Lower leg skin (tissue), 4 donors: ENCODE results near the gene CHD6. TPM values are rescaled to one million over a fixed set of nuclear protein-coding genes. Genes with fewer than 3 reads are reported as not detected.

Experiments used
- DNase-seq, 2 donors: peaks; one replicate each; pipeline ENCODE4 v3.0.0-alpha.2; 2019; ENCODE audit warnings: low spot score in 2 of 2
- H3K4me3 ChIP-seq: fragments of 200-600 bp; sonication (generic); 2 replicates; pipeline ENCODE4 v1.5.1; 2017; ENCODE audit warnings: mild to moderate bottlenecking, low read depth; ENCODE audit not compliant: poor library complexity, severe bottlenecking
- POLR2A ChIP-seq, 2 donors: fragments of 450-650 bp; IDR thresholded peaks; one replicate each; pipeline ENCODE4 v1.6.1; 2016 to 2017; ENCODE audit warnings: antibody characterized with exemption in 2 of 2, mild to moderate bottlenecking in 1 of 2, moderate library complexity in 1 of 2
- WGBS, 2 donors: methylation state at CpG; one replicate each; pipeline ENCODE4 v1.1.5; 2018; 5-methylcytosine and 5-hydroxymethylcytosine counted together
- intact Hi-C: fragments of 100-400 bp; cut with DNase I; formaldehyde crosslinking; loops from one replicate; pipeline ENCODE4 v1.15.0; 2023; ENCODE audit warnings: low total_unique reads
- total RNA-seq, 4 donors: library from RNA; depleted of rRNA; stranded (reverse); fragments of >200 nt; gene quantifications; one replicate each; pipeline ENCODE4 v1.1.0, GENCODE V29; 2016
- TF ChIP-seq, protein P1 (sequence below), 3 donors: fragments of 450-650 bp; IDR thresholded peaks; one replicate each; pipeline ENCODE4 v1.5.1; 2016; ENCODE audit warnings: antibody characterized with exemption in 3 of 3, mild to moderate bottlenecking in 3 of 3, moderate library complexity in 2 of 3

CHD6 gene
- total RNA-seq, 4 donors from 2014 or later, result 29.7 to 40.1 (median 37.7) TPM

DNA sequence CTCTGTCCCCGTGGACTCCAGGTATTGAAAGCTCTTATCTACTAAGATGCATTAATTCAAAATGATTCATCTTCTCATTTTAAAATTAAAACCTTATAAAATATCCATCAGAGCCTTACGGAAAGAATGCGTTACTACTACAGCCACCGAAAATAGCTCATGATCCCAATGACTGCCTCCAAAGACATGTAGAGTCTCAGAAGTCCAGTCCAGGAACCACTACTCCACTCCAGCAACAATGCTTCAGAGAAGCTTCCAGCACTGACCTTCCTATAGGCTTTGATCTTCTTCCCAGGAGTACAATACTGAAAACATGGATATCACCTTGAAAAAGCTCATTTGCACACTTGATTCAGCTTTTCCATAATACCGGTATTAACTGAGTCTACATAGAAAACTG lies 94.3 kb downstream of the CHD6 start:
- intact Hi-C loops, result no loop called here
- no peak for DNase-seq
- no peak overlapping the region for H3K4me3 ChIP-seq
- TF ChIP-seq POLR2A (IDR thresholded peaks at IDR 0.05), result no peak
- TF ChIP-seq, protein P1, sequence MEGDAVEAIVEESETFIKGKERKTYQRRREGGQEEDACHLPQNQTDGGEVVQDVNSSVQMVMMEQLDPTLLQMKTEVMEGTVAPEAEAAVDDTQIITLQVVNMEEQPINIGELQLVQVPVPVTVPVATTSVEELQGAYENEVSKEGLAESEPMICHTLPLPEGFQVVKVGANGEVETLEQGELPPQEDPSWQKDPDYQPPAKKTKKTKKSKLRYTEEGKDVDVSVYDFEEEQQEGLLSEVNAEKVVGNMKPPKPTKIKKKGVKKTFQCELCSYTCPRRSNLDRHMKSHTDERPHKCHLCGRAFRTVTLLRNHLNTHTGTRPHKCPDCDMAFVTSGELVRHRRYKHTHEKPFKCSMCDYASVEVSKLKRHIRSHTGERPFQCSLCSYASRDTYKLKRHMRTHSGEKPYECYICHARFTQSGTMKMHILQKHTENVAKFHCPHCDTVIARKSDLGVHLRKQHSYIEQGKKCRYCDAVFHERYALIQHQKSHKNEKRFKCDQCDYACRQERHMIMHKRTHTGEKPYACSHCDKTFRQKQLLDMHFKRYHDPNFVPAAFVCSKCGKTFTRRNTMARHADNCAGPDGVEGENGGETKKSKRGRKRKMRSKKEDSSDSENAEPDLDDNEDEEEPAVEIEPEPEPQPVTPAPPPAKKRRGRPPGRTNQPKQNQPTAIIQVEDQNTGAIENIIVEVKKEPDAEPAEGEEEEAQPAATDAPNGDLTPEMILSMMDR (IDR thresholded peaks at IDR 0.05), result no peak
- WGBS, 2 donors, result 85 to 86% methylated on average over 5 of the region's 5 CpGs

DNA sequence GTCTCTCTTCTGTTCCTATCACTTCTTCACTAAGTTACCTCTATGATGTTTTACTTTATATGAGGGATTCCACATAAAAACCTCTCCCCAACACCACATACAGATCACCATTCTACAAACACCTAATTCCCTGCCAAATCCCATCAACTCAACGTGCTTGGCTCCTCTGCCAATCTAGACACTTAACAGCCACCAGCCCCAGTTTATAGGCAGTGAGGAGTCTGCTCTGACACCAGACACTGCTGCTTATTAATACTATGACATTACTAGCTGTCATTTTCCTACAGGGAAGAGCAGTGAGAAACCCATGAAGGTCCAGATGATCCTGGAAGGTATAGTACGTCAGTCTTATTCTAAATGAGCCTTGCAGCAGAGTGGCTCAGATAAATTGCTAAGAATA lies 104.3 kb downstream of the CHD6 start:
- intact Hi-C loops, result no loop called here
- DNase-seq, result no peak
- TF ChIP-seq, protein P1 (IDR thresholded peaks at IDR 0.05), result no peak
- TF ChIP-seq POLR2A (IDR thresholded peaks at IDR 0.05), result no peak
- H3K4me3 ChIP-seq, result no peak overlapping the region
- WGBS, 2 donors, result 71 to 79% methylated on average over 2 of the region's 2 CpGs

DNA sequence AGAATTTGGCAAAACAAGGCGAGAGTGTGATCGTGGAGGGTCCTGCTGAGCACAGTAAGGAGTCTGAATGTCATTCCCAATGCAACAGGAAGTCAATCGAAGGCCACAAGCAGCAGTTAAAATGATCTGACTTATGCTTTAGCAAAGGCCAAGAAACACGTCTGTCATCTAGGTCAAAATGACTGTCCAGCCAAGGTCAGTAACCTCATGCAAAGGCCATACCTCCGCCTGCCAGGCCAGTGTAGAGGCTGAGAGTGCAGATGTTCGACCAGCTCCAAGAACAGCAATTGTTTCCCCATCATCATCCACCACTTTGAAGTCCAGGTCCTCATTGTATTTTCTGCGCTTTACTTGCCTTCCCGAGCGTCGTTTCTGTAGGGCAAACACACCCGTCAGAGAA lies 105.6 kb downstream of the CHD6 start:
- WGBS, 2 donors, result 83 to 88% methylated on average over 11 of the region's 11 CpGs
- intact Hi-C loops, result no loop called here
- TF ChIP-seq POLR2A (IDR thresholded peaks at IDR 0.05), result no peak
- TF ChIP-seq, protein P1 (IDR thresholded peaks at IDR 0.05), result no peak
- H3K4me3 ChIP-seq, result no peak overlapping the region
- no peak for DNase-seq

DNA sequence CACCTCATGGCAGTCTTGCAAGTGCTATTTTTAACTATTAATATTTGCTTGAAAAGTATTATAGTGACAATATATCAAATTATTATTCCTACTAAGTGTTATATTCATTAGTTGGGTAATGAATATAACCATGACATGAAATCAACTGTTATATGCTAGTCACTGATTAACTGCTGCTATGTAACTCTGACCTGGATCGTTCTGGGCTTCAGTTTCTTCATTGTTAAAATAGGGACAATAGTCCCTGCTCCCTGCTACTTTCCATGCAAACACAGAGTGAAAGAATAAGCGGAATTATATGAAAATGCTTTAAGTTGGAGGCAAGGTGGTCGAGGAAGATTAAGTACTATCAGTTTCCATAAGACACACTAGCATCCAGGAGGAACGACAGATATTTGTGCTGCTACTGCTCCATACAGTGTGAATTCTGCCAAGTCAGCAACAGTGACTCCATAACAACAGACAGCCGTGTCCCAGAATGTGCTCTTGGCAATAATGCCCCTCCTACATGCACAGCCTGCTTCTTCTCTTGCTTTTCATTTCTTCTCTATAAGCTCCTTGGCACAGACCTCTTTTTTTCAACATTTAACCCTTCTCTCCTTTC lies 107.2 kb downstream of the CHD6 start:
- no peak for DNase-seq
- no peak overlapping the region for H3K4me3 ChIP-seq
- no peak for TF ChIP-seq POLR2A (IDR thresholded peaks at IDR 0.05)
- TF ChIP-seq, protein P1 (IDR thresholded peaks at IDR 0.05), result no peak
- WGBS, 2 donors, result 75 to 78% methylated on average over 5 of the region's 5 CpGs
- intact Hi-C loops, result no loop called here

DNA sequence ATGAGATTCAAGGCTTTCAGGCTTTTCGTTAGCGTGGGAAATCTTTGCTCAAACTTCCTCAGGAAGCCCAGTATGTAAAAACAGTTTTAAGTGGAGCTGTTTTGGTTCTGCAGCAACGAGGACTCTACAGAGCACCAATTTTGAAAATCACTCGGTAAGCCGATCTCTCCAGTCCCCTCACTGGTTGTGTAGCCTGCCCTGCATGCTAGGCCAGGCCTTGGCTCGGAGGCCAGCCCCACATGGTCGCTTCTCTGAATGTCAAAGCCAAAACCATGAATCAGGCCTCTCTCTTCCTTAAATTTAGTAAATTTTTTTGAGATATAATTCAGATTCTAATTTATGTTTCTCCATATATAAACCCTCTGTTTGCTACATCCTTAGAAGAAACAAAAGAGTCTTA lies 108.0 kb downstream of the CHD6 start:
- H3K4me3 ChIP-seq, result no peak overlapping the region
- 66 to 68% methylated on average over 7 of the region's 7 CpGs for WGBS, 2 donors
- TF ChIP-seq, protein P1 (IDR thresholded peaks at IDR 0.05), result no peak
- no peak for TF ChIP-seq POLR2A (IDR thresholded peaks at IDR 0.05)
- no peak for DNase-seq
- intact Hi-C loops, result no loop called here
